CD14-positive monocyte (primary cell): ENCODE measurements around the gene RERE. TPM values are rescaled to one million over a fixed set of nuclear protein-coding genes. Genes with fewer than 3 reads are reported as not detected.

Source experiments
- DNase-seq, 3 donors: peaks; one replicate each; pipeline ENCODE4 v3.0.0-alpha.2; 2011 to 2022
- H2AFZ ChIP-seq: 2 replicates; pipeline ENCODE4 v1.6.0; 2012; ENCODE audit warnings: mild to moderate bottlenecking, low read depth, low read length, inconsistent platforms; ENCODE audit not compliant: insufficient read depth, poor library complexity, severe bottlenecking
- H3K27ac ChIP-seq, 2 donors: 1 replicate in 1 of 2; 2 replicates in 1 of 2; pipeline ENCODE4 v1.5.1; 2012 to 2013; ENCODE audit warnings: low read length in 2 of 2, control low read depth in 1 of 2, inconsistent platforms in 1 of 2, low read depth in 1 of 2, mild to moderate bottlenecking in 1 of 2
- H3K27me3 ChIP-seq, 2 donors: one replicate each; pipeline versions ENCODE4 v1.6.0 to v1.6.1; 2011 to 2013; ENCODE audit warnings: low read length in 2 of 2; ENCODE audit not compliant: control insufficient read depth in 2 of 2, insufficient read depth in 2 of 2
- H3K36me3 ChIP-seq, 2 donors: replicated peaks in 1 of 2; 1 replicate in 1 of 2; 2 replicates in 1 of 2; pipeline versions ENCODE4 v1.5.1 to v1.6.1; 2012 to 2013; ENCODE audit warnings: low read length in 2 of 2, control low read depth in 1 of 2, inconsistent platforms in 1 of 2, mild to moderate bottlenecking in 1 of 2; ENCODE audit not compliant: insufficient read depth in 2 of 2, control insufficient read depth in 1 of 2
- H3K4me1 ChIP-seq, 2 donors: 1 replicate in 1 of 2; 2 replicates in 1 of 2; pipeline versions ENCODE4 v1.5.1 to v1.6.1; 2012 to 2013; ENCODE audit warnings: low read length in 2 of 2, control low read depth in 1 of 2, inconsistent platforms in 1 of 2, mild to moderate bottlenecking in 1 of 2, moderate library complexity in 1 of 2; ENCODE audit not compliant: insufficient read depth in 2 of 2, control insufficient read depth in 1 of 2
- H3K4me2 ChIP-seq: replicated peaks from 2 replicates; pipeline ENCODE3; 2012; ENCODE audit warnings: low read length, moderate library complexity, mild to moderate bottlenecking; ENCODE audit not compliant: poor library complexity, severe bottlenecking; ENCODE audit errors: extremely low read depth
- H3K4me3 ChIP-seq, 3 experiments: fragments of 200-600 bp in 1 of 3; sonication (generic) in 1 of 3; replicated peaks in 1 of 3; 1 replicate in 2 of 3; 2 replicates in 1 of 3; pipeline ENCODE4 v1.5.1; 2011 to 2013; ENCODE audit warnings: low read length in 3 of 3, mild to moderate bottlenecking in 3 of 3, control low read depth in 2 of 3, low read depth in 2 of 3, inconsistent platforms in 1 of 3, moderate library complexity in 1 of 3
- H3K79me2 ChIP-seq: 2 replicates; pipeline ENCODE4 v1.6.0; 2012; ENCODE audit warnings: mild to moderate bottlenecking, control low read depth, inconsistent platforms, low read length, moderate library complexity; ENCODE audit not compliant: insufficient read depth
- H3K9ac ChIP-seq: 2 replicates; pipeline ENCODE4 v1.6.0; 2017; ENCODE audit warnings: low read length, mild to moderate bottlenecking; ENCODE audit not compliant: insufficient read depth, poor library complexity, severe bottlenecking
- H3K9me3 ChIP-seq, 2 donors: replicated peaks in 1 of 2; 1 replicate in 1 of 2; 2 replicates in 1 of 2; pipeline versions ENCODE4 v1.5.1 to v1.6.1; 2012 to 2013; ENCODE audit warnings: low read length in 2 of 2, control low read depth in 1 of 2; ENCODE audit not compliant: control insufficient read depth in 1 of 2, insufficient read depth in 1 of 2
- H4K20me1 ChIP-seq: 2 replicates; pipeline ENCODE4 v1.6.0; 2012; ENCODE audit warnings: mild to moderate bottlenecking, low read length, control low read depth, moderate library complexity; ENCODE audit not compliant: insufficient read depth
- H3K27ac Mint-ChIP-seq, 7 donors: one replicate each; pipeline ENCODE4 v1.8.0; 2020; ENCODE audit warnings: mild to moderate bottlenecking in 7 of 7, mixed read lengths in 7 of 7, moderate library complexity in 6 of 7, inconsistent platforms in 2 of 7
- H3K27me3 Mint-ChIP-seq, 3 donors: one replicate each; pipeline ENCODE4 v1.8.0; 2021 to 2022; ENCODE audit warnings: low read depth in 3 of 3, mild to moderate bottlenecking in 3 of 3, mixed read lengths in 3 of 3, moderate library complexity in 3 of 3, inconsistent platforms in 1 of 3
- H3K36me3 Mint-ChIP-seq, 2 donors: one replicate each; pipeline ENCODE4 v1.8.0; 2020; ENCODE audit warnings: mixed read lengths in 2 of 2, inconsistent platforms in 1 of 2, mild to moderate bottlenecking in 1 of 2
- H3K4me1 Mint-ChIP-seq: one replicate; pipeline ENCODE4 v1.8.0; 2020; ENCODE audit warnings: mild to moderate bottlenecking, mixed read lengths
- H3K4me3 Mint-ChIP-seq, 2 donors: one replicate each; pipeline ENCODE4 v1.8.0; 2020; ENCODE audit warnings: mild to moderate bottlenecking in 2 of 2, mixed read lengths in 2 of 2, moderate library complexity in 1 of 2
- H3K9me3 Mint-ChIP-seq, 7 donors: one replicate each; pipeline ENCODE4 v1.8.0; 2020 to 2022; ENCODE audit warnings: mixed read lengths in 7 of 7, mild to moderate bottlenecking in 6 of 7, moderate library complexity in 6 of 7, inconsistent platforms in 2 of 7
- WGBS: methylation state at CpG from one replicate; pipeline ENCODE4 v1.1.5; 2013; ENCODE audit warnings: missing lambda C conversion rate; ENCODE audit not compliant: insufficient coverage; 5-methylcytosine and 5-hydroxymethylcytosine counted together
- intact Hi-C, 2 donors: fragments of 100-400 bp; cut with micrococcal nuclease; formaldehyde crosslinking; loops; one replicate each; pipeline versions ENCODE4 v1.15.0 to v1.15.1; 2023
- polyA plus RNA-seq, 3 donors: library from polyadenylated mRNA; depleted of rRNA in 1 of 3; unstranded in 2 of 3; stranded (reverse) in 1 of 3; fragments of 300-500 nt in 2 of 3; fragments of >200 nt in 1 of 3; fragmentation: Illumina TruSeq in 2 of 3; gene quantifications; 1 replicate in 2 of 3; 2 replicates in 1 of 3; pipeline ENCODE4 v1.2.3, GENCODE V29; 2012 to 2021
- TF ChIP-seq, protein P1 (sequence below): fragments of 200-600 bp; IDR thresholded peaks from one replicate; pipeline ENCODE4 v1.8.0; 2022; ENCODE audit warnings: antibody characterized with exemption, mild to moderate bottlenecking

The RERE gene
- polyA plus RNA-seq, 3 donors = 1.2 to 19.4 (median 3.8) TPM

DNA sequence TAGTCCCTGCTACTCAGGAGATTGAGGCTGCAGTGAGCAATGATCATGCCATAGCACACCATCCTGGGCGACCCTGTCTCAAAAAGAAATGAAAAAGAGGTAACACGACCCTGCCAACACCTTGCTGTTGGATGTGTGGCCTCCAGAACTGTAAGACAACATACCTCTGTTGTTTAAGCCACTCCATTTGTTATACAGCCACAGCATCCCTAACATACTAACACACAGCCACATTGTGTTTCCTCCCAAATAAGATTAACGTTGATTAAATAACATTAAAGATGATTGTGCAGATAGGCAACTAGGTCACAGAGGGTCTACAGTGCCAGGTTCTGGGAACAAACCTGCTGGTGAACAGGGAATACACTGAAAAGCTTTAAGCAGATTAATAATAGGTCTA, 170.4 kb downstream of the RERE start:
- Histone ChIP-seq H3K9ac (no peak overlapping the region), H3K36me3 (no peaks in the 10 kb centered on the region), H3K4me1 (peaks cover 0 to 12% of the 10 kb centered on the region in 2 donors), H3K27ac (no peak overlapping the region), H3K27me3 (no peaks in the 10 kb centered on the region), H2AFZ (no peak overlapping the region), H4K20me1 (no peaks in the 10 kb centered on the region), H3K9me3 (no peaks in the 10 kb centered on the region), H3K79me2 (no peaks in the 10 kb centered on the region), H3K4me3 (no peak overlapping the region), H3K4me2 (no peak overlapping the region)
- Mint-ChIP-seq H3K27ac (no peak overlapping the region), H3K36me3 (peaks cover 6 to 12% of the 10 kb centered on the region in 2 donors), H3K4me3 (no peak overlapping the region), H3K27me3 (peaks cover 0 to 1% (median 0%) of the 10 kb centered on the region in 3 donors), H3K9me3 (no peaks in the 10 kb centered on the region), H3K4me1 (peaks cover 21% of the 10 kb centered on the region)
- intact Hi-C loops = no loop called here
- DNase-seq = no peak
- TF ChIP-seq, protein P1, sequence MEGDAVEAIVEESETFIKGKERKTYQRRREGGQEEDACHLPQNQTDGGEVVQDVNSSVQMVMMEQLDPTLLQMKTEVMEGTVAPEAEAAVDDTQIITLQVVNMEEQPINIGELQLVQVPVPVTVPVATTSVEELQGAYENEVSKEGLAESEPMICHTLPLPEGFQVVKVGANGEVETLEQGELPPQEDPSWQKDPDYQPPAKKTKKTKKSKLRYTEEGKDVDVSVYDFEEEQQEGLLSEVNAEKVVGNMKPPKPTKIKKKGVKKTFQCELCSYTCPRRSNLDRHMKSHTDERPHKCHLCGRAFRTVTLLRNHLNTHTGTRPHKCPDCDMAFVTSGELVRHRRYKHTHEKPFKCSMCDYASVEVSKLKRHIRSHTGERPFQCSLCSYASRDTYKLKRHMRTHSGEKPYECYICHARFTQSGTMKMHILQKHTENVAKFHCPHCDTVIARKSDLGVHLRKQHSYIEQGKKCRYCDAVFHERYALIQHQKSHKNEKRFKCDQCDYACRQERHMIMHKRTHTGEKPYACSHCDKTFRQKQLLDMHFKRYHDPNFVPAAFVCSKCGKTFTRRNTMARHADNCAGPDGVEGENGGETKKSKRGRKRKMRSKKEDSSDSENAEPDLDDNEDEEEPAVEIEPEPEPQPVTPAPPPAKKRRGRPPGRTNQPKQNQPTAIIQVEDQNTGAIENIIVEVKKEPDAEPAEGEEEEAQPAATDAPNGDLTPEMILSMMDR = no peak
- 84% methylated on average over 2 of the region's 3 CpGs for WGBS

DNA sequence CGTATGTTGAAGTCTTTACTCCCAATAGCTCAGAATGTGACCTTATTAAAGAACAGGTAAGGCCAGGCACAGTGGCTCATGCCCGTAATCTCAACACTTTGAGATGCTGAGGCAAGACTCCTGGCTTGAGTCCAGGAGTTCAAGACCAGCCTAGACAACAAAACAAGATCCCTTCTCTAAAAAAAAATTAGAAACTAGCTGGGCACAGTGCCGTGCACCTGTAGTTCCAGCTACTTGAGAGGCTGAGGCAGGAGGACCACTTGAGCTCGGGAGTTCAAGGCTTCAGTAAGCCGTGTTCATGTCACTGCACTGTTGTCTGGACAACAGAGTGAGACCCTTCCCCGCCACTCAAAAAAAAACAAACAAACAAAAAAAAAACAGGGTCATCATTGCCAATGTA, 171.3 kb downstream of the RERE start:
- TF ChIP-seq, protein P1 = no peak
- Histone ChIP-seq H3K9ac (no peak overlapping the region), H3K4me1 (peaks cover 0 to 12% of the 10 kb centered on the region in 2 donors), H3K27me3 (no peaks in the 10 kb centered on the region), H4K20me1 (no peaks in the 10 kb centered on the region), H3K36me3 (no peaks in the 10 kb centered on the region), H3K27ac (no peak overlapping the region), H2AFZ (no peak overlapping the region), H3K9me3 (no peaks in the 10 kb centered on the region), H3K79me2 (no peaks in the 10 kb centered on the region), H3K4me2 (no peak overlapping the region), H3K4me3 (no peak overlapping the region)
- no peak overlapping the region for H3K4me3 Mint-ChIP-seq
- peaks cover 0 to 1% (median 0%) of the 10 kb centered on the region in 3 donors for H3K27me3 Mint-ChIP-seq
- H3K4me1 Mint-ChIP-seq = peaks cover 16% of the 10 kb centered on the region
- intact Hi-C loops = no loop called here
- no peaks in the 10 kb centered on the region for H3K9me3 Mint-ChIP-seq
- no peak overlapping the region for H3K27ac Mint-ChIP-seq
- peaks cover 6 to 12% of the 10 kb centered on the region in 2 donors for H3K36me3 Mint-ChIP-seq
- 75% methylated on average over 2 of the region's 6 CpGs for WGBS
- no peak for DNase-seq
